ENCODE measurements around the gene MPHOSPH8.
"Not testable (repeated sequence)": the region's sequence is repeated elsewhere in the genome, so short reads cannot be mapped to it uniquely, and the experiment has no call there.

The MPHOSPH8 gene

DNA sequence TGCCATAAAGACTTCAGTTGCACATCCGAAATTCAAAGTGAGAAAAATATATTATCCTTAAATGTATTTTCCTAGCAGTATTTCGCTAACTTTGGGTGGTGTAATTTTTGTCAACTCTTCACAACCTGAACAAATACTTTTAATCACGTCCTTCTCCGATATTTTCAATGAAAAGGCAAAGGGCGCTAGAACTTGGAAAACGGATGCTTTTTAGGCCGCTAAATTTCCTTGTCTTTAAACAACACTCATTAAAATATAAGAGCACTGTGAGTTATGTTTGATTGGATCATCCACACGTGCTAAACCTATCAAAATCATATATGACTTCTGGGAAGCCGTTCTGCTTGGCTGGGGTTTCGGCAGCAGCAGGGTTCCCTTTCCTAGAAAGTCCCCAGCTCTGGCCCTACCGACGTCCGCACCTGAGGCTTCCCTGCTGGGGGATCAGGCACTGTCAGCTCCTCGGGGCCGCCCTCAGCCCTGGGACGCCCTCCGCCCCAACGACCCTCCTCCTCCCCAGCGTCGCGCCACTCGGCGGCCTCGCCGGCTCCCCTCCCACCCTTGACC lies 462 bp upstream of the MPHOSPH8 start:
- TF ChIP-seq, protein P1, sequence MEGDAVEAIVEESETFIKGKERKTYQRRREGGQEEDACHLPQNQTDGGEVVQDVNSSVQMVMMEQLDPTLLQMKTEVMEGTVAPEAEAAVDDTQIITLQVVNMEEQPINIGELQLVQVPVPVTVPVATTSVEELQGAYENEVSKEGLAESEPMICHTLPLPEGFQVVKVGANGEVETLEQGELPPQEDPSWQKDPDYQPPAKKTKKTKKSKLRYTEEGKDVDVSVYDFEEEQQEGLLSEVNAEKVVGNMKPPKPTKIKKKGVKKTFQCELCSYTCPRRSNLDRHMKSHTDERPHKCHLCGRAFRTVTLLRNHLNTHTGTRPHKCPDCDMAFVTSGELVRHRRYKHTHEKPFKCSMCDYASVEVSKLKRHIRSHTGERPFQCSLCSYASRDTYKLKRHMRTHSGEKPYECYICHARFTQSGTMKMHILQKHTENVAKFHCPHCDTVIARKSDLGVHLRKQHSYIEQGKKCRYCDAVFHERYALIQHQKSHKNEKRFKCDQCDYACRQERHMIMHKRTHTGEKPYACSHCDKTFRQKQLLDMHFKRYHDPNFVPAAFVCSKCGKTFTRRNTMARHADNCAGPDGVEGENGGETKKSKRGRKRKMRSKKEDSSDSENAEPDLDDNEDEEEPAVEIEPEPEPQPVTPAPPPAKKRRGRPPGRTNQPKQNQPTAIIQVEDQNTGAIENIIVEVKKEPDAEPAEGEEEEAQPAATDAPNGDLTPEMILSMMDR (conservative IDR thresholded peaks at IDR 0.05), result no peak
- no peak for TF ChIP-seq ZFX (IDR thresholded peaks at IDR 0.05)
- H3K27ac ChIP-seq, result peak overlapping the region; percentile 86

DNA sequence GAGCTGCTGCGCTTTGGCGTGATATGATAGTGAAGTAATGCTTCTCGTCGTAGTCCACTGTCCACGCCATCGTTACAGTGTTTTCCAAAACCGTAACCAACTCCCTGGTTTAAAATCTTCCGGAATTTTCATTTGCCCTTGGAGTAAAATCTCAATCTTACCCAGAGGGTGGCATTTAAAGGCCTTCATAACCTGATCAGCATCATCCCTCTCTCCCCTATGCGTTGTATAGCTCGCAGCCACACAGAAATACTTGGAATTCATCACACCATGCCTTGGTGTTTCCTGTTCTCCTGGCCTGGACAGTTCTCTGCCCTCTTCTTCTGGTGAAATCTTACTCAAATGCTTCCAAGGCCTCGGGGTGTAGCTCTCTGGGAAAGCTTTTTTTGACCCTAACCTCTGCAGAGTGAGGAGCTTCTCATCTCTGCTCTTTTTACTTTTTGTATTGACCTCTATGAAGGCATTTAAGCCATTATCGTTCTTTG lies 839 bp downstream of the MPHOSPH8 start:
- TF ChIP-seq ZFX (IDR thresholded peaks at IDR 0.05), result no peak
- TF ChIP-seq, protein P1 (conservative IDR thresholded peaks at IDR 0.05), result no peak

DNA sequence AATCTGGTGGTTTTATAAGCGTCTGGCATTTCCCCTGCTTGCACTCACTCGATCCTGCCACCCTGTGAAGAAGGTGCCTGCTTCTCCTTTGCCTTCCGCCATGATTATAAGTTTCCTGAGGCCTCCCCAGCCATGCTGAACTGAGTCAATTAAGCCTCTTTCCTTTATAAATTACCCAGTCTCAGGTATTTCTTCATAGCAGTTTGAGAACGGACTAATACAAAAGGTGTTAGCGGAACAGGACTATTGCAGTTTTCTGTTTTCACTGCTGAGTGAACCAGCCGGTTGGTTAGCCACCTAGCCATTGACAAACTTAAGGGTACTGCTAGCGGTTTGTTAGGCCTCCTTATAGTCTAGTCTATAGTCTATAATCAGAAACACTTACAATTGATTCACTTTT lies 2.5 kb downstream of the MPHOSPH8 start:
- not testable (repeated sequence) for H3K27ac ChIP-seq

More for the DNA sequence above, 839 bp downstream of the MPHOSPH8 start:
- H3K27ac ChIP-seq, result peak overlapping the region; percentile 86

DNA sequence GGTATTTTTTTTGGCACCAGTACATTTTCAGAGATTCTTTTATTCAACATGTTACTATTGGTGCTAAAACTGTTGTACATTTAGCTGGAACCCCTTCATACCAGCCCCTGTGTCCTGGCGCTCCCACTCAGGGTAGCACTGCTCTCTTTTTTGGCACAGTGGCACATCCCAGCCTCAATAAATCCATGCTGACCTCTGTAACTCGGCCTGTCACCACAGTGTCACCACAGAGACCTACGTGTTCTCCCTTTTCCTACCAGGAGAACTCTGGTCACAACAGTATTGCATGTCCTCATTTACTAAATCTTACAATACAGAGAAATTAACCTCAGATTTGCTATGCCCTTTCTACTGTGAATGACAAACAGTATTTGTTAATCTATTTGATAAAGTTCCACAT lies 10.2 kb downstream of the MPHOSPH8 start:
- H3K27ac ChIP-seq, result no peak overlapping the region

DNA sequence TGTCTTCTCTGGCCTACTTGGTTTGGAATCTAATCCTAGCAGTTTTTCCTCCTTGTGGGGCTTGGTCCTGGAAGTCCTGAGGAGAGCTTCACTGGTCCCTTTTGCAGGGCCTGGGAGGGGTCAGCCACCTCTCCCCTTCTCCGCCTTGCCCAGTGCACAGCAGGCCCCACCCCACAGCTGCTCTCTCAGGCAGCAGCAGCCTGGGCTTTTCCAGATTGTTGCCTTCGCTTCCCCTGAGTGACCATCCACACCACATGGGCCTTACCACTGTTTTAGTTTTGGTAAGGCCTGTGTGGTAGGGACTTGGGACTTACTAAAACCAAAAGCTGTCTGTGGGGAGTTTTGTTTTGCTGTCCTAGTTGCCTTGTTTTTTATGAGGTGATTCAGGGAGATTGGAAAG lies 11.5 kb downstream of the MPHOSPH8 start:
- no peak for TF ChIP-seq ZFX (IDR thresholded peaks at IDR 0.05)
- TF ChIP-seq, protein P1 (conservative IDR thresholded peaks at IDR 0.05), result no peak
- H3K27ac ChIP-seq, result no peak overlapping the region

More for the DNA sequence above, 10.2 kb downstream of the MPHOSPH8 start:
- TF ChIP-seq, protein P1 (conservative IDR thresholded peaks at IDR 0.05), result no peak
- TF ChIP-seq ZFX (IDR thresholded peaks at IDR 0.05), result no peak

DNA sequence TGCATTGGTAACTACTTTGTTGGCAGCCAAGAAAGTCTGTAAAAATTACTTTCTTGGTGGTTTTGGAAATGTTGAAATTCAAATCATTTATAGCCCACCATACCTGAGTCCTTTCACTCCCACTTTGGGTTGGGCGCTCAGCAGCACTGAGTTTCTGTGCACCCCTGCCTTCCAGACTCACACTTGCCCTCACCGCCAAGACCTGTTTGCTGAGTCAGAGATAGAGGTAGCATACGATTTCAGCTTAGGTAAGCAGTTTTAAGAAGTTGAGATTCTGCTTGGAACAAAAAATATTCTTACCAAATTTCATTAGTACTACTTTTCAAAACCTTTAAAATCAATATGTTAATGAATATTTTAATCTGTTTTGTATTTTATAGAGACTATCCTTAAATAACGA lies 12.6 kb downstream of the MPHOSPH8 start:
- TF ChIP-seq, protein P1 (conservative IDR thresholded peaks at IDR 0.05), result no peak
- H3K27ac ChIP-seq, result no peak overlapping the region

DNA sequence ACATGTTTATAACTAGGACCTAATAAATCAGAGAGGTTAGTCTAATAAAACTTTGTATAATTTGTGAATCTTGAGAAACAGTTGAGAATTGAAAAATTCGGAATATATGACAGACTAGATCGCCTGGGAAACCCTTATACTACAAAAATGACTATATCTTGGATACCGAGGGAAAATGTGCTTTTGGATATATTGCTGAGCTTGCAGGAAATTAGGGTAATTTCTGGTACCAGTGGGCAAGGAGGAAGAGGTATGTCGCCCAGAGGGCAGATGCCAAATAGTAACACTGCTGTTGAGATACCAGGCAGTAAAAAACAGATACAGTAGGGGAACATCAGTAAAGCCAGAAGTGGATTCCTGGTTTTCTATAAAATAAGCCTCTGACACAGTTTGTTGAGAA lies 17.3 kb downstream of the MPHOSPH8 start:
- H3K27ac ChIP-seq, result no peak overlapping the region
- TF ChIP-seq, protein P1 (conservative IDR thresholded peaks at IDR 0.05), result no peak
- no peak for TF ChIP-seq ZFX (IDR thresholded peaks at IDR 0.05)
